Fibroblast of lung (primary cell): Measurements from ENCODE around the gene RIMS1.

Source experiments
- EZH2 ChIP-seq: IDR thresholded peaks from 2 replicates; pipeline ENCODE4 v1.5.1; 2012; ENCODE audit warnings: low read length, control low read depth, mild to moderate bottlenecking; ENCODE audit errors: missing control alignments
- TF ChIP-seq, protein P1 (sequence below), 2 donors: IDR thresholded peaks in 1 of 2; conservative IDR thresholded peaks in 1 of 2; 1 replicate in 1 of 2; 2 replicates in 1 of 2; pipeline ENCODE4 v1.5.1; 2011 to 2012; ENCODE audit warnings: low read length in 2 of 2, control low read depth in 1 of 2, inconsistent platforms in 1 of 2, low read depth in 1 of 2, mild to moderate bottlenecking in 1 of 2

DNA sequence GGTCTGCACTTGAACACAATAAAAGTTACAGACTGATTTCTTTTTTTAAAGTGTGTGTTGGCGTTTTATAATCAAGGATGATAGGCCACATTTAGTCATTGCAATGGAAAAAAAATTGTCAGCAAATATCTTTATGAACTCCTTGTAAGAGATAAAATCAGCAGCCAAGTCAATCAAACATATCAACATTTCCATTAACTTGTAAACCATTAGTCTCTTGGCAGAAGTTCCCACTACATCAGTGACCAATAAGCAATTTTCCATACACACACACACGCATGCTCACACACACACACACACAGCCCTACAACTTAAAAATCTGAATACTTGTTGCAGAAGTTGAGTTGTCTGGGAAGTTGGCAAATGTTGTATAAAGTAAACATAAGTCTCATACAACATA, 419.6 kb downstream of the RIMS1 start:
- TF ChIP-seq, protein P1, sequence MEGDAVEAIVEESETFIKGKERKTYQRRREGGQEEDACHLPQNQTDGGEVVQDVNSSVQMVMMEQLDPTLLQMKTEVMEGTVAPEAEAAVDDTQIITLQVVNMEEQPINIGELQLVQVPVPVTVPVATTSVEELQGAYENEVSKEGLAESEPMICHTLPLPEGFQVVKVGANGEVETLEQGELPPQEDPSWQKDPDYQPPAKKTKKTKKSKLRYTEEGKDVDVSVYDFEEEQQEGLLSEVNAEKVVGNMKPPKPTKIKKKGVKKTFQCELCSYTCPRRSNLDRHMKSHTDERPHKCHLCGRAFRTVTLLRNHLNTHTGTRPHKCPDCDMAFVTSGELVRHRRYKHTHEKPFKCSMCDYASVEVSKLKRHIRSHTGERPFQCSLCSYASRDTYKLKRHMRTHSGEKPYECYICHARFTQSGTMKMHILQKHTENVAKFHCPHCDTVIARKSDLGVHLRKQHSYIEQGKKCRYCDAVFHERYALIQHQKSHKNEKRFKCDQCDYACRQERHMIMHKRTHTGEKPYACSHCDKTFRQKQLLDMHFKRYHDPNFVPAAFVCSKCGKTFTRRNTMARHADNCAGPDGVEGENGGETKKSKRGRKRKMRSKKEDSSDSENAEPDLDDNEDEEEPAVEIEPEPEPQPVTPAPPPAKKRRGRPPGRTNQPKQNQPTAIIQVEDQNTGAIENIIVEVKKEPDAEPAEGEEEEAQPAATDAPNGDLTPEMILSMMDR (conservative IDR thresholded peaks at IDR 0.05 in 1 of 2, IDR thresholded peaks at IDR 0.05 in 1 of 2; ENCODE audit: low read depth in 1 of 2, low read length in 2 of 2): no peak
- TF ChIP-seq EZH2: no peak
